Measurements from ENCODE around the gene KIAA0513. TPM values are rescaled to one million over a fixed set of nuclear protein-coding genes. Genes with fewer than 3 reads are reported as not detected.

KIAA0513 gene
- total and polyA plus RNA-seq, 2 donors (not counting 3 experiments of a cell fraction or from before 2014, with no cell fraction given), result 1.8 to 4.3 TPM

- H3K9me1 ChIP-seq (replicated peaks; ENCODE audit: control insufficient read depth, extremely low read depth, insufficient read depth, low read length), result no peaks in the 10 kb centered on the region
- DNase-seq (ENCODE audit: low read depth, low spot score) (no peak), FAIRE-seq (no peak)
- H3K36me3 ChIP-seq (ENCODE audit: control insufficient read depth in 2 of 2, extremely low read depth in 1 of 2, insufficient read depth in 2 of 2, low read length in 2 of 2), result no peaks in the 10 kb centered on the region
- peaks cover 0 to under 1% of the 10 kb centered on the region in 2 experiments for H3K27me3 ChIP-seq (ENCODE audit: control insufficient read depth in 2 of 2, insufficient read depth in 2 of 2, low read length in 2 of 2)
- no TSS peak for BruUV-seq (replicated peaks)
- ChIA-PET CTCF (interaction anchor here (1.6 to 3.7 kb wide), 3 partner anchors 8 to 161 kb away, joined by 20 to 123 read pairs (median 24); no protein-coding TSS in a partner anchor), POLR2A (no interaction called here)
- no peak overlapping the region for H2AFZ ChIP-seq (ENCODE audit: low read depth, low read length)
- H3K9me3 ChIP-seq (replicated peaks; ENCODE audit: control insufficient read depth, insufficient read depth, low read length), result no peaks in the 10 kb centered on the region
- dilution Hi-C loops (cut with MboI; ENCODE audit: extremely low pct_ligation_motif_present, low sequenced_read_pairs) (no loop called here), intact Hi-C loops (cut with micrococcal nuclease) (loop anchor here (5.0 to 10.0 kb wide), 2 partner anchors 61 to 333 kb away; partner anchors contain the start of gene KIAA0513)
- no peak overlapping the region for H3K4me2 ChIP-seq (ENCODE audit: insufficient read depth, low read length)
- no peak overlapping the region for H3K27ac ChIP-seq (ENCODE audit: insufficient read depth, low read depth, low read length)
- TF ChIP-seq MYC (IDR thresholded peaks at IDR 0.05; ENCODE audit: low read depth, low read length) (no peak), JUN (IDR thresholded peaks at IDR 0.05; ENCODE audit: borderline replicate concordance, insufficient read depth, insufficient read length, low read depth) (no peak), CTCF (IDR thresholded peaks at IDR 0.05; ENCODE audit: extremely low read depth in 1 of 2, insufficient read depth in 1 of 2, low read depth in 1 of 2, low read length in 2 of 2) (no peak), POLR2AphosphoS5 (IDR thresholded peaks at IDR 0.05; ENCODE audit: insufficient read depth, low read depth, low read length) (no peak)
- H3K4me1 ChIP-seq (ENCODE audit: control insufficient read depth, extremely low read depth, insufficient read depth, low read length), result no peaks in the 10 kb centered on the region
- no peak overlapping the region for H3K4me3 ChIP-seq (replicated peaks in 1 of 3; ENCODE audit: insufficient read depth in 1 of 3, low read depth in 1 of 3, low read length in 3 of 3)
- no peak overlapping the region for H3K9ac ChIP-seq (replicated peaks; ENCODE audit: extremely low read depth, insufficient read depth, low read length)
- H4K20me1 ChIP-seq (replicated peaks; ENCODE audit: control insufficient read depth, extremely low read depth, insufficient read depth, low read length), result no peaks in the 10 kb centered on the region
- H3K79me2 ChIP-seq (ENCODE audit: control insufficient read depth, insufficient read depth, low read length), result no peaks in the 10 kb centered on the region
These were observed 60.4 kb downstream of the KIAA0513 start for GRCh38 chr16:85087899-85088569.

All from endothelial cell of umbilical vein (primary cell).